ENCODE results near the gene TMEM86A.

The TMEM86A gene

DNA sequence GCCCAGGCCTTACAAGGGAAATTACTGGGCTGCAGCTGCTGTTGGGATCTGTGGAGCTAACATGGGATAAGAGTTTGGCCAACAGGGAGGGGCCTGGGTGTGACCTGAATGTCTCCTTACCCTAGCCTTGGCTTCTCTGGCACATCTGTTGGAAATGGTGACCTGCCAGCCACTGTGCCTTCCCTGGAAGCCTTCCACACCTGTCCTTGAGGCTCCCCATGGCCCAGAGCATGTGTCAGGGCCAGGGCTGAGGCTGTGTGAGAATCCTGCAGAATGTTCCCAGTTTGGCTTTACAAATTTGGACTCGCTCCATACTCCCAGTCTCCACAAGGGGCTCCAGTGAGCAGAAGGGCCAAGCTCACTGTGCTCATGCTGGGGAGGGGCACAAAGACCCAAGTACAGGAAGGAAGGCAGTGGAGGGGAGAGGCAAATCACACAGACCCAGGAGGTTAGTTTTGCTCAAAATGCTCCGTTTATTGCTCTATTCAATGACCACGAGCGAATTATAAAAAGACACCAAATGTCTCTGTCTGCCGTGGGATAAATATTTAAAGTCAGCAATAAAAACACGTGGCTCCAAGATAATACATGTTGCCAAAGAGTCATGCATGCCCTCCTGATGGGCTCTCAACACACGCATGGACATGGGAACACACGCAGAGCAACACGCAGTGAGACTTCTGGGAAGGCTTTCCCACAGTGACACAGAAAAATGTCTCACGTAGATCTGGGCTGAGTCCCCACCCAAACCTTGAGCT lies 29.1 kb downstream of the TMEM86A start:
- no peak overlapping the region for H3K4me3 Mint-ChIP-seq
- peaks cover 12% of the 10 kb centered on the region for H3K4me1 Mint-ChIP-seq (ENCODE audit: low read depth)
- H3K27me3 Mint-ChIP-seq, result no peaks in the 10 kb centered on the region
- no peak overlapping the region for H3K27ac Mint-ChIP-seq
- H3K36me3 Mint-ChIP-seq (ENCODE audit: low read depth), result no peaks in the 10 kb centered on the region
- H3K9me3 Mint-ChIP-seq, result no peaks in the 10 kb centered on the region

DNA sequence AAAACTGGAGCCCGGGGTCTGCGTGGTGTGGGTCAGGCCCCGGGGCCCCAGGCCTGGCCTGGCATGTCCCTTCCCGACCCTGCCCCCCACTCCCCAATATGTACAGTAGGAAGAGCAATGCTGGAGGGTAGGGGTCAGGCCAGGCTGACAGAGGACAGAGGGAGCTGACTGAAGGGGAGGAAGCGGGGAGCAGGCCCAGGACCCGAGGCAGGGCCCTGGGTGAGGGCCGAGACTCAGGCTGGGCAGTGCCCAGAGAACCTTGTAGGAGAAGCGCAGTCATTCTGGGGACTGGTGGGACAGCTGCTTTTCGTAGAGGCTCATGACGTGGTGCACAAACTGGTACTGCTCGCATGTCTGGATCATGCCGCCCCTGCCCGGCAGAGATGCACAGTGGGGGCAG lies 30.1 kb downstream of the TMEM86A start:
- no peak overlapping the region for H3K4me3 Mint-ChIP-seq
- no peaks in the 10 kb centered on the region for H3K9me3 Mint-ChIP-seq
- H3K4me1 Mint-ChIP-seq (ENCODE audit: low read depth), result peaks cover 11% of the 10 kb centered on the region

DNA sequence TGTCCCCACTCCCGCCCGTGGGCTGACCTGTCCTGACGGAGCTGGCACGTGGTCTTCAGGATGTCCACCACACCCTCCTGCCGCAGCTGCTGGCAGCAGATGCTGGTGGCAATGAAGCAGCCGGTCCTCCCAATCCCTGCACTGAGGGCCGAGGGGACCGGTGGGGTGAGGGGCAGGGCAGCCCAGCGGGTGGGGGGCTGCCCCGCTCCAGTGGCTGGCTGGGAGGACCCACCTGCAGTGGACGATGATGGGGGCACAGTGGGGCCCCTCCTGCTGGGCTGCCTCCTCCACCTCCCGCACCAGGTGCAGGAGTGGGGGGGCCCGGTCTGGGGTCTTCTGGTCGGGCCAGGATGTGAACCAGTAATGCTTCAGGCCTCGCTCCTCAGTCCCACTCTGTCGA lies 30.8 kb downstream of the TMEM86A start:
- H3K36me3 Mint-ChIP-seq (ENCODE audit: low read depth), result no peaks in the 10 kb centered on the region
- no peak overlapping the region for H3K27ac Mint-ChIP-seq
- H3K9me3 Mint-ChIP-seq, result no peaks in the 10 kb centered on the region
- H3K4me3 Mint-ChIP-seq, result no peak overlapping the region
- H3K4me1 Mint-ChIP-seq (ENCODE audit: low read depth), result peaks cover 11% of the 10 kb centered on the region
- H3K27me3 Mint-ChIP-seq, result no peaks in the 10 kb centered on the region

More for the DNA sequence above, 30.1 kb downstream of the TMEM86A start:
- Mint-ChIP-seq H3K27me3 (no peaks in the 10 kb centered on the region), H3K27ac (no peak overlapping the region), H3K36me3 (ENCODE audit: low read depth) (no peaks in the 10 kb centered on the region)

DNA sequence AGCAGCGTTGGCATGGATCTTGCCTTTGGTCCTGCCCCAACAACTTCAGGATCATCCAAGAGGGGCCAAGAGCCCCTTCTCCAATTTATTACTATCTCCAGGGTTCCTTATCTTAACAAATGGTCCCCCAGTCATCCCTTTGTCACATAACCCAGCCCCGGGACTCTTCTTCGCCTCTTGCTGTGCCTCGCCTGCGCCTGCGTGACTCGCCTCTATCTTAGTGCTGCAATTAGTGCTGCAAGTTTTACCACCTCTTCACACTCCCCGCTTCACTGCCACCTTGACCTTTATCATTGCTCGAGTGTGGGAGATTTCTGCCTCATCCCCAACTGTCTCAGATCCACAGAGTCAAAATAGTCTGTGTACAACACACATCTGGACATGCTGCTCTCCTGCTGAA lies 31.4 kb downstream of the TMEM86A start:
- Mint-ChIP-seq H3K9me3 (no peaks in the 10 kb centered on the region), H3K36me3 (ENCODE audit: low read depth) (no peaks in the 10 kb centered on the region), H3K27me3 (no peaks in the 10 kb centered on the region), H3K27ac (no peak overlapping the region), H3K4me1 (ENCODE audit: low read depth) (peaks cover 11% of the 10 kb centered on the region), H3K4me3 (no peak overlapping the region)

DNA sequence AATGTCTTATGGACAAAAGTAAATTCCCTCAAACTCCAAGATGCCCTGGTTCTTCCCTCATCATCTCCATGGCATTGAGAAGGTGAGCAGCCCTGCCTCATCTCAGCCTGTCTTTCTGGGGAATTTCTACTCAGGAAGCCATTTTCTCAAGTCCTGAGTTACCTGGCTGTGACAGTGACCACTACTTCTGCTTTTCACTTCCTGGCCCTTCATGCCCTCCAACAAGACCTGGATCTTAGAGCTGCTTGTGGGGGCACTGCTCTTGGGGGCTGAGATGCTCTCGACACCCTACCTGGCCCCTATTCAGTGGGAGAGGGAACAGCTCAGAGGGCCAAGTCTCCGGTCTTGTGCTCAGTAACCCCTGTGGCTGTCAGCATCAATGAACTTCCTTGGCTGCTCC lies 32.9 kb downstream of the TMEM86A start:
- H3K9me3 Mint-ChIP-seq, result no peaks in the 10 kb centered on the region
- H3K36me3 Mint-ChIP-seq (ENCODE audit: low read depth), result no peaks in the 10 kb centered on the region
- H3K4me1 Mint-ChIP-seq (ENCODE audit: low read depth), result peaks cover 11% of the 10 kb centered on the region
- H3K27ac Mint-ChIP-seq, result no peak overlapping the region
- no peak overlapping the region for H3K4me3 Mint-ChIP-seq
- no peaks in the 10 kb centered on the region for H3K27me3 Mint-ChIP-seq

DNA sequence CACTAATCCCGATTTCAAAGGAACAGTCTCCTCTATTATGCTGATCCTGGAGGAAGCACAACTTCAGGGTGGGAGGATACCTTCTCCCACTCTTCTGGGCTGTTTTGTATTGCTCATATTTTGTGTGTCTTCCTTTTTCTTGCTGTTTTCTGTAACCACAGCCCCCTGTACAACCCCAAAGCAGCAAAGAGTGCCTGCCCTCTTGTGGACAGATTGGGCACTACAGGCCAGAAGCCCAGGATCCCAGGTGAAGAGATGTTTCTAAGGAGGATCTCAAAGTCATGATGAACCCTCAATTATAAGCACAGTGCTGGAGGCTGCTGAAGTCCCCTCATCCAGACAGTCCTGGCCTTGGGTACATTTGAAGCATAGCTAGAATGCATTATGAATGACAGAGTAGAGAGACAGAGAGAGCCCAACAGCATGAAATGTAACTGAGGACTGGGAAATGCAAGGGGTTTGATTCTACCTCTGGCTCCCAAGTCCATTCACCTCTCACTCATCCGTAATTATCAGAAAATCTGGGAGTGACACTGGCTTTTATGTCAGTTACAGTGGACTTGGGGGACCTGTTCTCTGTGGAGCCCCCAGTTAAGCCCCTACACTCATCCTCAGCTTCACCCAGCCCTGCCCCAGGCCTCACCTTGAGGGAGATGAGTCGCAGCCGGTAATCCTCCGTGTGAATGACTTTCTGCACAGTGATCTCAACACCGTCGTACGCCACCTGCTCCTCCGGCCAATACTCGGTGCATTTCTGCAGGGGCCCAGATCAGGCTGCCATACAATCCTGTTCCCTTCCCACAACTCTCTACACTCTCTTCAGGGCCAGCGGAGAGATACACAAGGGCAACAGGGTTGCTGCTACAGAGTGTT lies 33.6 kb downstream of the TMEM86A start:
- H3K36me3 Mint-ChIP-seq (ENCODE audit: low read depth), result no peaks in the 10 kb centered on the region
- H3K27me3 Mint-ChIP-seq, result no peaks in the 10 kb centered on the region
- no peak overlapping the region for H3K4me3 Mint-ChIP-seq
- no peak overlapping the region for H3K27ac Mint-ChIP-seq
- H3K4me1 Mint-ChIP-seq (ENCODE audit: low read depth), result peaks cover 11% of the 10 kb centered on the region
- no peaks in the 10 kb centered on the region for H3K9me3 Mint-ChIP-seq

DNA sequence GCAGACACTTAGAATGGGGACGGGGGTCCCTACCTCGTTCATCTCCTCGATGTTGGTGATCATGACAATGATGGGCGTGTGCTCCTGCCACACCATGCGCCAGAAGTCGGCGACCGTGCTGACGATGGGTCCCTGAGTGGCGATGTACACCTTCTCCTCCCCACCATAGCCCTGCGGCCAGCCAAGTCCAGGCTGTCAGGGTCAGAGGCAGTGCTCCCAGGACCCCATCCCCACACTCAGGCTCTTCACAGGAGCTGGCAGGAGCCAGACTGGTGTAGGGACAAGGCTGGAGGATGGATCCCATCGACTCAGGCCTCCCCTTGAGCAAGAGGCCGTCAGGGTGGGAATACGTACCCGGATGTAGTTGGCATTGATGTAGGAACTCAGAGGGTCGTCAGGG lies 34.6 kb downstream of the TMEM86A start:
- Mint-ChIP-seq H3K36me3 (ENCODE audit: low read depth) (no peaks in the 10 kb centered on the region), H3K9me3 (no peaks in the 10 kb centered on the region), H3K4me3 (no peak overlapping the region), H3K27me3 (no peaks in the 10 kb centered on the region), H3K4me1 (ENCODE audit: low read depth) (peaks cover 3% of the 10 kb centered on the region), H3K27ac (no peak overlapping the region)

DNA sequence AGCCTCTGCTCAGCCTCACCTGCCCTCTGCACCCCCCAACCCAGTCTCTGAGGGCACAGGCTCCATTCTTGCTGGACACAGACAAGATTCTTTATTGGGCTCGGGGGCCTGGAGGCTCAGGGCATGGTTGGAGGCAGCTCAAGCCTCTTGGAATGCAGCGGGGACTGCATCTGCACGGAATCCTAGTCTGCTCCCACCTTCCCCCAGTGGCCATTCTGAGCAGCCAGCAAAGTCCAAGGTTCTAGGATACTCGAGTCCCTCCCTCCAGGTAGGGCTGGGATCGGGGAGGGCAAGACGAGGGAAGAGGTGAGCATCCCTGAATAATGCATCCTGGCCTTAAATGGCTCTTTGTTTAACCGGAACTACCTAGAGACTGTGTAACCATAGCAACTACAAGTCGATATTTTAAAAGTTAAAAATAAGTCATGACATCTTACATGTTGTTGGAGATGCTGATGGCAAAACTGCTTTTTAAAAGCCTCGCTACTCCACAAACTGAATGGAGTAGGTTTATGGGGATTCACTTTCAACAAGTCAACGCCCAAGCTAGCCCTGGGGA lies 38.1 kb downstream of the TMEM86A start:
- H3K9me3 Mint-ChIP-seq, result no peaks in the 10 kb centered on the region
- H3K4me1 Mint-ChIP-seq (ENCODE audit: low read depth), result peaks cover 3% of the 10 kb centered on the region
- H3K4me3 Mint-ChIP-seq, result no peak overlapping the region
- H3K27ac Mint-ChIP-seq, result no peak overlapping the region
- H3K36me3 Mint-ChIP-seq (ENCODE audit: low read depth), result no peaks in the 10 kb centered on the region
- H3K27me3 Mint-ChIP-seq, result no peaks in the 10 kb centered on the region

DNA sequence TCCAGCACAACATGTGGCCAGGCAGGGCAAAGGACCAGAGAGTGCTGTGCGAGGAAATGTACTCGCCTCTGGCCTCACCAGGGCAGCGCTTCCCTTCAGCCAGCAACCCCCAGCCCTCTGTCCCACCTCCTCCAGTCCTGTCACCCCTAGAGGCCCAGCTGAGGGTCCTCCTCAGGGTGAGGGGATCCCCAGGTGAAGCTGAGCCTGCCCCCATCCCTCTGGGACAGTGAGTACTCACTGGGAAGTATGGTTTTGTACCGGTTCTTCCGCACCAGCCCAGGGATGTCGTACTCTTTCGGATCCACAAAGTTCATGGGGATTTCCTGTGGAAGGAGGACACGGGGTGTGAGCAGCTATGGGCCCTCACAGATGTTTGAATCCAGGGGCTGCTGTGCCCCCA lies 39.1 kb downstream of the TMEM86A start:
- Mint-ChIP-seq H3K9me3 (no peaks in the 10 kb centered on the region), H3K36me3 (ENCODE audit: low read depth) (no peaks in the 10 kb centered on the region), H3K4me1 (ENCODE audit: low read depth) (no peaks in the 10 kb centered on the region), H3K27ac (no peak overlapping the region), H3K27me3 (no peaks in the 10 kb centered on the region), H3K4me3 (no peak overlapping the region)

DNA sequence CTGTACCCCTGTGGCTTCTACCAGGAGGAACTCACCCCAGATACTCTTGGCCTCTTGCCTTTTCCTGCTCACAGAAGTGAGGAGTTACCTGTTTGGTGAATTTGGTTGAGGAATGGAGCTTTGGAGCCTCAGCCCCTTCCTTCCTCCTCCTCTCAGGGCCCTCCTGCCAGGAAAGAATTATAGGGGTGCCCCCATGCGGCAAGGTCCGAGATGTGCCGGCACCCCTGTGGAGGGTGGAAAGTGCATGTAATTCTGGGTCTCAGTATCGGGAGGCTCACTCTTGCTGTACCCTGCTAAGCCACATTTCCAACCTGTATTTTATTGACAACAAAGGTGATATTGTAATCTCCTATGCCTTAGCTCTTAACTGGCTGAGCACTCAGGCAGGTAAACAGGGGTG lies 41.1 kb downstream of the TMEM86A start:
- Mint-ChIP-seq H3K27me3 (no peaks in the 10 kb centered on the region), H3K36me3 (ENCODE audit: low read depth) (no peaks in the 10 kb centered on the region), H3K4me1 (ENCODE audit: low read depth) (no peaks in the 10 kb centered on the region), H3K9me3 (no peaks in the 10 kb centered on the region), H3K4me3 (no peak overlapping the region), H3K27ac (no peak overlapping the region)

DNA sequence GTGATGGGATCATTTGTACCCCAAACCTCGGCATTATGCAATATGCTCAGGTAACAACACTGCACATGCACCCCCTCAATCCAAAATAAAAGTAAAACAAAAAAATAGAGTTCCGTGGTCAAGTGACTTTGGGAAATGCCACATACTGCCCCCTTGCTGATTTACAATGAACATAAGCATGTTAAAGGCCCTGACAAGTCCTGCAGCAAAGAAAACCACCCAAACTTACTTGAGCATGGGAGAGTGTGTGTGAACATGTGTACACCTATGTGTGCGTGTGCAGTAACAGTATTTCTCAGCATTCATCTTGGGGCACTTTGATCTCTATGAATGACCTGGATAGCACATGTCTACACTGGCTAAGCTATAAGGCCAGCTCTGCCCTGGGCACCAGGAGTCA lies 43.2 kb downstream of the TMEM86A start:
- Mint-ChIP-seq H3K4me3 (no peak overlapping the region), H3K27me3 (no peaks in the 10 kb centered on the region), H3K27ac (no peak overlapping the region), H3K4me1 (ENCODE audit: low read depth) (no peaks in the 10 kb centered on the region), H3K36me3 (ENCODE audit: low read depth) (no peaks in the 10 kb centered on the region), H3K9me3 (no peaks in the 10 kb centered on the region)

DNA sequence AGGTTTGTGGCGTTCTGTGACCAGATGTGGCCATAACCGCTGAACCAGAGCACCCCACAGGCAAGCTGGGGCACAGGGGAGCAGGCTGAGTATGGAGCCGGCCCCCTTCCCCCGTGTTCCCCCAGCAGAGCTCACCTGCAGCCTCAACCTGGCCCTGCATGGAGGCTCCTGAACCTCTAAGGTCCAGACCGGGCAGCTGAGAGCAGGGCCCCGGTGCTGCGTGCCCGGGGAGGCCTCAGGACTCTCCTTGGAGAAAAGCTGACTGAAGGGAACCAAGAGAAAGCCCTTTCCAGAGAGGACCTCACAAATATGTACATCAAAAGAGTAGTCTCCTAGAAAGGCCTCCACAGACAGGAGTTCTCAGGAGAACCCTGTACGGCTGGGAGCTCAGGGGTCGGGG lies 44.8 kb downstream of the TMEM86A start:
- Mint-ChIP-seq H3K36me3 (ENCODE audit: low read depth) (no peaks in the 10 kb centered on the region), H3K27ac (no peak overlapping the region)

DNA sequence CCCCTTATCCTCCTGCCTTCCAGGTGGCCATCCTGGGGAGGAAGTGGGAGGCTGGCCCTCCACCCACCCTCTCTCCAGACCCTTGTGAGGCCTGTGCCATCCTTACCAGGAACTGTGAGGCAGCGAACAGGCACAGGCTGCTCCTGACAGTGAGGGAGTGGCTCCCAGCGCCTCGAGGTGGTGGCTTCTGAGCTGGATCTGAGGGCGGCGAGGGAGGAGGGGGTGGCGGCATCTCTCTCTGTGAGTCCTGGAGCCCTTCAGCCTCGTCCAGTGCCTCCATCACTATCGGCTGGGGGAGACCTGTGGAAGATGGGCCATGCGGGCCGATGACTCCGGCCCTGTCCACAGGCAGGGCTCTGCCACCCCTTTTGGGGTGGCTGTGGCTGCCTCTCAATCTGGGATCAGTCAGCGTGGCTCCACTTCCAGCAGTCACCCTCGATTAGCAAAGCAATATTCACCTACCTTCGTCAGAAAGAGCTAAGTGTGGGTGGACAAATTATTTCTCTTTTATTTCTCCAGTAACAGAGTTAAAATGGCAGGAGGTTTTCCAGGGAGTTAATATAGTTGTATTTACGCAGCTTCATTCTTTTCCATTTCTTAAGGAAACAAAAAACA lies 45.4 kb downstream of the TMEM86A start:
- Mint-ChIP-seq H3K4me1 (ENCODE audit: low read depth) (no peaks in the 10 kb centered on the region), H3K4me3 (no peak overlapping the region), H3K27ac (no peak overlapping the region), H3K27me3 (no peaks in the 10 kb centered on the region), H3K36me3 (ENCODE audit: low read depth) (no peaks in the 10 kb centered on the region), H3K9me3 (no peaks in the 10 kb centered on the region)

More for the DNA sequence above, 44.8 kb downstream of the TMEM86A start:
- no peaks in the 10 kb centered on the region for H3K27me3 Mint-ChIP-seq
- no peaks in the 10 kb centered on the region for H3K9me3 Mint-ChIP-seq
- H3K4me3 Mint-ChIP-seq, result no peak overlapping the region
- H3K4me1 Mint-ChIP-seq (ENCODE audit: low read depth), result no peaks in the 10 kb centered on the region

DNA sequence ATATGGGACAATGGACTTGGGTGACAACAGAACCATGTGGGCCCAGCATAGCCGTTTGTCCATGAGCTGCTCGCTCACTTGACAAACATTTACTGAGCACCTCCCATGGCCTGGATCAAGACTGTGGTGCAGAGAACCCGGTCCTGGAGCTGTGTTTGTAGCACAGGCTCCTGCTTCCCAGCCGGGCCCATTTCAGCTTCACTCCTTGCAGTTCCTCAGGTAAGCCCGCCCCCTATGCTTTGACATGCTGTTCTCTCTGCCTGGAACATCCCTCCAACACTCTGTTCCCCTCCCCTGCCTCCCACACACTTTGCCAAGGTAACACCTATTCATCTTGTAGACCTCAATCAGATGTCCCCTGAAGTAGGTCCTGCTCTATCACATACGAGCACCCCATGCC lies 46.7 kb downstream of the TMEM86A start:
- H3K27me3 Mint-ChIP-seq, result no peaks in the 10 kb centered on the region
- H3K4me3 Mint-ChIP-seq, result no peak overlapping the region
- no peaks in the 10 kb centered on the region for H3K4me1 Mint-ChIP-seq (ENCODE audit: low read depth)
- H3K36me3 Mint-ChIP-seq (ENCODE audit: low read depth), result no peaks in the 10 kb centered on the region
- H3K9me3 Mint-ChIP-seq, result no peaks in the 10 kb centered on the region
- no peak overlapping the region for H3K27ac Mint-ChIP-seq

DNA sequence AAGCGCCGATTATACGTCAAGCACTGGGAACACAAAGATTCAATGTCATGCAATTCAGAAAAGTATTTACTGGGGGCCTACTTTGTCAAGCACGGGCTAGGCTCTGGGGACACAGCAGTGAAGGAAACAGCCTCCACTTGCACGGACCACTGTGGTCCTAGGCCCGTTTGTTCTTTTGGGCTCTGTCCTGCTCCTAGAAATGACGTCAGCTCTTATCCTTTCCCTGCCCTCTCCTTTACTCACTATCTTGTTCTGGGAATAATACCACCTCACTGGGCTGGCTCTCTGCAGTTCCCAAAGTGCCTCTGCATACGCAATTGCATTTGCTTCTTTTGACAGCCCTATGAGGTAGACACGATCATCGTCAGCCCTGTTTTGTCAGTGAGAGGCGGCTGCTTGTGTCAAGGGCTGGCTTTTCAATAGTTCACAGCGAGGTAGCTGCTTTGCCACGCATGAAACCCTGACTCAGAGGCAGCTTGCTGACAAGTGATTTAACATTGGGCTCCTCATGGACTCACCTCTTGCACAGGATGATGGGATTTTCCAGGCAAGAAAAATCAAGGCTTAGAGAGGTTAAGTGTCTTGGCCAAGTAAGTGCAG lies 50.3 kb downstream of the TMEM86A start:
- H3K9me3 Mint-ChIP-seq, result no peaks in the 10 kb centered on the region
- no peaks in the 10 kb centered on the region for H3K36me3 Mint-ChIP-seq (ENCODE audit: low read depth)
- H3K27ac Mint-ChIP-seq, result no peak overlapping the region
- H3K4me3 Mint-ChIP-seq, result no peak overlapping the region
- H3K4me1 Mint-ChIP-seq (ENCODE audit: low read depth), result peaks cover 3% of the 10 kb centered on the region
- peaks cover 9% of the 10 kb centered on the region for H3K27me3 Mint-ChIP-seq
